NCI-H226 (cell line): ENCODE measurements around the gene ENG.
"Not testable (repeated sequence)": the region's sequence is repeated elsewhere in the genome, so short reads cannot be mapped to it uniquely, and the experiment has no call there.

ENCODE experiments used
- DNase-seq: peaks from one replicate; pipeline ENCODE4 v3.0.0-alpha.2; 2015

Gene ENG

GRCh38 chr9:127789179-127789578 lies 65.3 kb downstream of the ENG start:
- DNase-seq: no peak

DNA sequence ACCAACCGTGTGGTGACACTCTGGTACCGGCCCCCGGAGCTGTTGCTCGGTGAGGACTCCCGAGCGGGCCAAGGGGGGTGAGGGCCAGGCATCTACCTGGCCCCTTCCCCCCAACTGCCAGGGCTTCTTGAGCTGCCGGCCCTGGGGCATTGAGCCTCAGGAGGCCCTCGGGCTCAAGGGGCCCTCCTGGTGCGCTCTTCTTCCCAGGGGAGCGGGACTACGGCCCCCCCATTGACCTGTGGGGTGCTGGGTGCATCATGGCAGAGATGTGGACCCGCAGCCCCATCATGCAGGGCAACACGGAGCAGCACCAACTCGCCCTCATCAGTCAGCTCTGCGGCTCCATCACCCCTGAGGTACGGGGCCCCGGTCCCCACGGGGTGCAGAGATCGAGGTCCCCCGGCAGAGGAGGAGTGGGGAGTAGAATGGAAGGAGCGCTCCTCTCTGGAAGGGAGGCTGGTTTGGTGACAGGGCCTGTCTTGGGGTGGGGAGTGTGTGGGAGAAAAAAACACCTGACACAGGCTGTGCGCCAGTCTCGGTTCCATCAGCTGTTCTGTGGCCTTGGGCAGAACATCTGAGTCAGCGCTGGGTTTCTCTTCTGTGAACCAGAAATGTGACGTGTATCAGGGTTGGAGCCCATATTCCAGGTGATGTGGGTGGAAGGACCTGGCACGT lies 66.0 kb downstream of the ENG start:
- no peak for DNase-seq

- DNase-seq: no peak
Measured at GRCh38 chr9:127786773-127787104, 67.7 kb downstream of the ENG start.

DNA sequence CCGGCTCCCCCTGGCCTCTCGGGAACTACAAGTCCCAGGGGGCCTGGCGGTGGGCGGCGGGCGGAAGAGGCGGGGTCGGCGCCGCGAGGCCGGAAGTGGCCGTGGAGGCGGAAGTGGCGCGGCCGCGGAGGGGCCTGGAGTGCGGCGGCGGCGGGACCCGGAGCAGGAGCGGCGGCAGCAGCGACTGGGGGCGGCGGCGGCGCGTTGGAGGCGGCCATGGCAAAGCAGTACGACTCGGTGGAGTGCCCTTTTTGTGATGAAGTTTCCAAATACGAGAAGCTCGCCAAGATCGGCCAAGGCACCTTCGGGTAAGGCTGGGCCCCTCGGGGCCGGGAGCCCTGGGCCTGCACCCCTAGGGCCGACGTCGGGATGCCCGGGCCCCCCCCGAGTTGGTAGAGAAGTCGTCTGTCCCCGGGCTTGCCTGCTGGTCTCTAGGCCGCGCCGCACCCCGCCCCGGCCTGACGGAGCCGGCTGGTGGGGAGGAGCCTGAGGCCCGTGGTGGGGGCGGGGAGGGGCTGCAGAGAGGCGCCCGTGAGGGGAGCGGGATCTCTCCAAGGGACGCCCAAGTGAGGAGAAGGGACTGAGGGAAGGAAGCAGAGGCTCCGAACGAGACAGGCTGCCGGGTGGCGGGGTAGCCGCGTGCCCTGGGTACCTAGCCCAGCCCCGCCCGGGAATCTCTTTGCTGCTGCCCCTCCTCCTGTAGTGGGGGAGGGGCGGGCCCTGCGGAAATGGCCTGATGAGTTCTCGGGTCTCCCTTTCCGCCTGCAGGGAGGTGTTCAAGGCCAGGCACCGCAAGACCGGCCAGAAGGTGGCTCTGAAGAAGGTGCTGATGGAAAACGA lies 68.3 kb downstream of the ENG start, which contains the start of gene CDK9:
Gene CDK9 (plus strand): TSS at position 102 of the 840 bp plus-strand sequence. CDS start 115 bp downstream, at position 217.
- DNase-seq: peak; percentile 81

- peak; percentile 71 for DNase-seq
Measured at GRCh38 chr9:127785023-127785932, 69.2 kb downstream of the ENG start.

GRCh38 chr9:127783111-127784008 lies 71.1 kb downstream of the ENG start:
- DNase-seq: no peak

DNA sequence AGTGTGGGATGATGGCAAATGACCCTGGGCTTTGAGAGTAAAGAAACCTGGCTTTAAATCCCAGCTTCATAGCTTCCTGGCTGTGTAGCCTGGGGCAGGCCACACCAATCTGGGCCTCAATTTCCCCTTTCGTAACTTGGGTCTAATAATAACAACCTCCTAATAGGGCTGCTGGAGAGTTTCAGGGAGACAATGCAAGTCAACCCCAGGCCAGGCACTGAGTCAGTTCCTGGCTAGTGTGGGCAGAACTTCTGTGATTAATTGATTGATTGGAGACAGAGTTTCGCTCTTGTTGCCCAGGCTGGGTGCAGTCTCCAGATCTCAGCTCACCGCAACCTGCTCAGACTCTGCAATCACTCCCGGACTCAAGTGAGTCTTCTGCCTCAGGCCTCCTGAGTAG lies 72.7 kb downstream of the ENG start:
- DNase-seq: no peak

- DNase-seq: not testable (repeated sequence)
Measured at GRCh38 chr9:127780909-127781308, 73.5 kb downstream of the ENG start.

- no peak for DNase-seq
Measured at GRCh38 chr9:127780126-127780885, 74.2 kb downstream of the ENG start.

- no peak for DNase-seq
Measured at GRCh38 chr9:127779136-127779981, 75.1 kb downstream of the ENG start.

- DNase-seq: no peak
Measured at GRCh38 chr9:127778280-127779135, 76.0 kb downstream of the ENG start, which contains the start of gene SH2D3C. SH2D3C (minus strand) TSS chr9:127778666; CDS start chr9:127778627, 39 bp downstream.

GRCh38 chr9:127777368-127777980 lies 77.0 kb downstream of the ENG start:
- DNase-seq: no peak

DNA sequence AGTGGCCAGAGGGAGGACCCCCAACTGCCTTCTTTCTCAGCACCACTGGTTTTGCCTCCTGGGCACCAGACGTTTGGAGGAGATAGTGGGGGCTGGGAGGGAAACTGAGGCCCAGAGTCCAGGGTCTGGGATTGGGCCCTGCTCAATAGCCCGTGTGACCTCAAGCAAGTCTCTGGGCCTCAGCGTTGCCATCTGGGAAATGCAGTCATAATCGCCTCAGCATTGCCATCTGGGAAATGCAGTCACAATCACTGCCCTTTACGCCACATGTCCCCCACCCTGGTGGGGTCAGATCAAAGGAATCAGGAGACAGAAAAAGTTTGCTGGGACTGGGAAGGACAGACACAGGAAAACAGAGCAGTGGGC lies 77.6 kb downstream of the ENG start:
- no peak for DNase-seq

DNA sequence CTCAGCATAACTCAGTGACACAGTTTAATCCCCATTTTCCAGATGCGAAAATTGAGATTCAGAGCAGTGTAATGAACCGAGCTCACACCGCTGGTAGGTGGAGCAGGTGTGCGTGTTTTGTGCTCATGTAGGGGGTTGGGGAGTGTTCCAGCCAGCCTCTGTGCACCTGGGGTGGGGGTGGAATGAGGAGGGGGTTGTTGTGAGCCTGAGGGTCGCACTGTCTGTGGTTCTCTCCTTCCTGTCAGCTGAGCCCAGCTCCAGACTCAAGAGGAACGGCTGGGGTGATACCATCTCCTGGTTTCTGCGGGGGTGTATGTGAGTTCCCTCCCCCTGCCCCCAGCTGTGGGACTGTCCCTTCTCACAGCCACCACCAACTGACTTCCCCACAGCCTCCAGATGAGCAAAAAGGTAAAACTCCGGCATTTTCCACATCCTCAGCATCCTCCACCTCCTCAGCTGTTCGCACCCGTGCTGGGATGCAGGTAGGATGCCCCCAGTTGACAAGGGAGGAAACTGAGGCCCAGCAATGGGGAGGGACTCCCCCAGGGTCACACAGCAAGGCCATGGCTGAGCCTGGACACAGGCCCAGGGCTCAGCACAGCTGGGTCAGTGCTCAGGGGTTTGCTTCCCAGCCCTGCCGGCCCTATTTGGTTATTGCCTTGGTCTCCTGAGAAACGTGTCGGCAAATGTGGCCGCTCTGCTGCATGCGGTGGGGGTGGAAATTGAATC lies 78.1 kb downstream of the ENG start:
- DNase-seq: no peak

- DNase-seq: no peak
Measured at GRCh38 chr9:127773981-127774380, 80.5 kb downstream of the ENG start.

GRCh38 chr9:127773272-127773671 lies 81.2 kb downstream of the ENG start:
- no peak for DNase-seq

DNA sequence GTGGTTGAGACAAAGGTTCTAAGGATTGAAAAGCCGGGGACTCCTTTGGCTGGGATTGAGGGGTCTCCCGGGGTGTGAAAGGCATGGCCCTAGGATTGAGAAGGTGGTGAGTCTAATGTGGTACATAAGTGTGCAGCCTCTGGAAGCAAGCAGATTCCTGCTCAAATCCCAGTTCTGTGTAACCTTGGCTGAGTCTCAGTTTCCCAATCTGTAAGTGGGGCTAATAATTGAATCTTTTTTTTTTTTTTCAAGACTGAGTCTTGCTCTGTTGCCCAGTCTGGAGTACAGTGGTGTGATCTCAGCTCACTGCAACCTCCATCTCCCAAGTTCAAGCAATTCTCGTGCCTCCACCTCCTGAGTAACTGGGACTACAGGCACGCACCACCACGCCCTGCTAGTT lies 81.9 kb downstream of the ENG start:
- DNase-seq: no peak

DNA sequence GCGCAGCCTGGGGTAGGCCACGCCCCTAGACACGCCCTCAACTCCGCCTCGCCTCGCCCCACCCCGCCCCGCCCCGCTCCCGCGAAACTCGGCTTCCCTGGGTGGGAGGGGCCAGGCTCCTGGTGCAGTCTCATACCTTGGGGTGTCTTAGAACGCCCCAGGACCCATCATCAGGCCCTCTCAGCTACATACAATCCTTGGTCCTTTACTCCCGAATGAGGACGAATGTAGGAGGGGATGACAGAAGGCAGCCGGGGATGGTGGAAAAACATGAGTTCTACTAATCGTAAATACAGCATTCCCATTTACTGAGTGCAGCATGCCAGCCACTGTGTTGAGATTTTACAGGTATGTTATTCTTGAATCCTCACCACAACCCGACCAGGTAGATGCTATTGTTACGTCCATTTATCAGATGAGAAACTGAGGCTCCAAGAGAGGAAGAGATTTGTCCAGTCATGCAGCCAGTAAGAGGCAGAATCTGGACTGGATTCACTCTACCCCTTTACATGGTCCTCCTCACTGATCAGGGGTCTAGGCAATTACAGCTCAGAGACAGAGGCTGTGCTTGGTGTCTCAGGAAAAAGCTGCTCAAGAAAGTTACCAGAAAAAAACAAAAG lies 82.8 kb downstream of the ENG start:
- DNase-seq: no peak
